Smooth muscle cell (in vitro differentiated cells): ENCODE measurements around the gene STX18. TPM values are rescaled to one million over a fixed set of nuclear protein-coding genes. Genes with fewer than 3 reads are reported as not detected.
A peak's percentile ranks its signal among the peaks of the same experiment; 100 is the strongest.

Experiments
- DNase-seq: peaks from one replicate; lab custom pipeline; 2025; ENCODE audit not compliant: unreplicated experiment; lab: John Stamatoyannopoulos, UW
- H2AFZ ChIP-seq: fragments of 200-600 bp; sonication (generic); 2 replicates; pipeline ENCODE4 v1.6.0; 2016; ENCODE audit warnings: antibody characterized with exemption, low read depth, mild to moderate bottlenecking
- H3F3A ChIP-seq: fragments of 200-600 bp; sonication (generic); 2 replicates; pipeline ENCODE4 v1.6.0; 2017; ENCODE audit warnings: antibody characterized with exemption, low read depth
- H3K27ac ChIP-seq: fragments of 200-600 bp; sonication (generic); 2 replicates; pipeline ENCODE4 v1.5.1; 2016; ENCODE audit warnings: low read depth, mild to moderate bottlenecking
- H3K27me3 ChIP-seq: fragments of 200-600 bp; sonication (generic); 2 replicates; pipeline ENCODE4 v1.6.1; 2016; ENCODE audit warnings: low read depth, mild to moderate bottlenecking
- H3K36me3 ChIP-seq: fragments of 200-600 bp; sonication (generic); 2 replicates; pipeline ENCODE4 v1.5.1; 2016; ENCODE audit warnings: low read depth
- H3K4me1 ChIP-seq: fragments of 200-600 bp; sonication (generic); 2 replicates; pipeline ENCODE4 v1.5.1; 2016; ENCODE audit warnings: low read depth
- H3K4me2 ChIP-seq: fragments of 200-600 bp; sonication (generic); 2 replicates; pipeline ENCODE4 v1.6.0; 2016; ENCODE audit warnings: mild to moderate bottlenecking
- H3K4me3 ChIP-seq: fragments of 200-600 bp; sonication (generic); 2 replicates; pipeline ENCODE4 v1.5.1; 2016; ENCODE audit warnings: mild to moderate bottlenecking
- H3K79me2 ChIP-seq: fragments of 200-600 bp; sonication (generic); 2 replicates; pipeline ENCODE4 v1.6.0; 2016; ENCODE audit warnings: low read depth, mild to moderate bottlenecking
- H3K9ac ChIP-seq: fragments of 200-600 bp; sonication (generic); 2 replicates; pipeline ENCODE4 v1.6.0; 2016; ENCODE audit warnings: low read depth
- H3K9me3 ChIP-seq: fragments of 200-600 bp; sonication (generic); replicated peaks from 2 replicates; pipeline ENCODE4 v1.5.1; 2016; ENCODE audit warnings: low read depth
- H4K20me1 ChIP-seq: fragments of 200-600 bp; sonication (generic); 2 replicates; pipeline ENCODE4 v1.6.0; 2016; ENCODE audit warnings: low read depth
- WGBS: methylation state at CpG from one replicate; pipeline ENCODE4 v1.1.7; 2016; ENCODE audit warnings: low lambda C conversion rate; 5-methylcytosine and 5-hydroxymethylcytosine counted together
- polyA plus RNA-seq: library from polyadenylated mRNA; unstranded; fragments of >200 nt; fragmentation: Nextera tagmentation; extraction: Ambion mirVana; gene quantifications from 2 replicates; pipeline ENCODE4 v1.2.1, GENCODE V29; 2016
- total RNA-seq: library from RNA; depleted of rRNA; stranded (reverse); fragments of >200 nt; gene quantifications from 2 replicates; pipeline ENCODE4 v1.2.3, GENCODE V29; 2014
- TF ChIP-seq, protein P1 (sequence below): fragments of 200-600 bp; sonication (generic); IDR thresholded peaks from 2 replicates; pipeline ENCODE4 v1.5.1; 2017; ENCODE audit warnings: borderline replicate concordance, mild to moderate bottlenecking, antibody characterized with exemption; ENCODE audit not compliant: insufficient read depth, poor library complexity, severe bottlenecking

Gene STX18
- total and polyA plus RNA-seq, 2 experiments from 2014 or later, result 17.7 to 23.3 TPM

DNA sequence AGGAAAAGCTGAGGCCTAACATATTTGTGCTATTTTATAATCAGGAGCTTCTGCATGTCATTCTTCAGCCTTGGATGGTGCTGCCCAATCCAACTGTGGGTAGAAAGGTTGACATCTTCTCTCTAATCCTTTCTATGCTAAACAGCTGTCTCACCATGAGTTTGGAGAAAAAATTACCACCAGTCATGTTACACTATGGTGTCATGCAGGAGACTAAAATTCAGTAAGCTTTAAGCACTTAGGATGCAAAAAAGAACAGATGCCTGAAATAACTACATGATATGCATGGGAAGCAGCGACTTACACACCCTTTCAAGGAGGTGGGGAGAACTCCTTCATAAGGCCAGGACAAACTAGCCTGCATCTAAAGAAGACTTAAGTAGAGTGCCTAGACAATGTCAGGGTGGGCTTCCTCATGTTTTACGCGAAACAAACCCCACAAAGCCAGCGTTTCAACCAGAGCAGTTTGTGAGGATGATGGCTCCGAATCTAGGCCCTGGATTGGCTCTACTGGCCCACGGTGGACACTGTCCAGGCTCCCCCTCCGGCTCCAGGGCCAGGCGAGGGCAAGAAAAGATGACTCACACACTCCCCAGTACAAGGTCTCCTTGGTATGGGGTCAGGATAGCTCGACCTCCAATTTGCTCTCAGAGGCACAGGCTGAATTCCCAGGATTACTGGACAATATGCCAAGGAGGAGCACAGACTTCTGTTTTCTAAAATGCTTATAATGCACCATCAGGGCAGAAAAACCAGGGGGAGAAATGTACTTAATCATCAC lies 45.1 kb downstream of the STX18 start:
- H3K79me2 ChIP-seq, result peaks cover 18% of the 10 kb centered on the region
- DNase-seq, result no peak
- no peak overlapping the region for H3K4me2 ChIP-seq
- H3K9ac ChIP-seq, result no peak overlapping the region
- WGBS, result 53% methylated on average over 9 of the region's 9 CpGs
- H3K36me3 ChIP-seq, result no peaks in the 10 kb centered on the region
- H4K20me1 ChIP-seq, result peaks cover 92% of the 10 kb centered on the region
- H3K4me1 ChIP-seq, result peaks cover 4% of the 10 kb centered on the region
- no peaks in the 10 kb centered on the region for H3K27me3 ChIP-seq
- H3K4me3 ChIP-seq, result no peak overlapping the region
- no peaks in the 10 kb centered on the region for H3F3A ChIP-seq
- H2AFZ ChIP-seq, result no peak overlapping the region
- TF ChIP-seq, protein P1, sequence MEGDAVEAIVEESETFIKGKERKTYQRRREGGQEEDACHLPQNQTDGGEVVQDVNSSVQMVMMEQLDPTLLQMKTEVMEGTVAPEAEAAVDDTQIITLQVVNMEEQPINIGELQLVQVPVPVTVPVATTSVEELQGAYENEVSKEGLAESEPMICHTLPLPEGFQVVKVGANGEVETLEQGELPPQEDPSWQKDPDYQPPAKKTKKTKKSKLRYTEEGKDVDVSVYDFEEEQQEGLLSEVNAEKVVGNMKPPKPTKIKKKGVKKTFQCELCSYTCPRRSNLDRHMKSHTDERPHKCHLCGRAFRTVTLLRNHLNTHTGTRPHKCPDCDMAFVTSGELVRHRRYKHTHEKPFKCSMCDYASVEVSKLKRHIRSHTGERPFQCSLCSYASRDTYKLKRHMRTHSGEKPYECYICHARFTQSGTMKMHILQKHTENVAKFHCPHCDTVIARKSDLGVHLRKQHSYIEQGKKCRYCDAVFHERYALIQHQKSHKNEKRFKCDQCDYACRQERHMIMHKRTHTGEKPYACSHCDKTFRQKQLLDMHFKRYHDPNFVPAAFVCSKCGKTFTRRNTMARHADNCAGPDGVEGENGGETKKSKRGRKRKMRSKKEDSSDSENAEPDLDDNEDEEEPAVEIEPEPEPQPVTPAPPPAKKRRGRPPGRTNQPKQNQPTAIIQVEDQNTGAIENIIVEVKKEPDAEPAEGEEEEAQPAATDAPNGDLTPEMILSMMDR, result no peak
- H3K9me3 ChIP-seq, result no peaks in the 10 kb centered on the region
- H3K27ac ChIP-seq, result no peak overlapping the region

DNA sequence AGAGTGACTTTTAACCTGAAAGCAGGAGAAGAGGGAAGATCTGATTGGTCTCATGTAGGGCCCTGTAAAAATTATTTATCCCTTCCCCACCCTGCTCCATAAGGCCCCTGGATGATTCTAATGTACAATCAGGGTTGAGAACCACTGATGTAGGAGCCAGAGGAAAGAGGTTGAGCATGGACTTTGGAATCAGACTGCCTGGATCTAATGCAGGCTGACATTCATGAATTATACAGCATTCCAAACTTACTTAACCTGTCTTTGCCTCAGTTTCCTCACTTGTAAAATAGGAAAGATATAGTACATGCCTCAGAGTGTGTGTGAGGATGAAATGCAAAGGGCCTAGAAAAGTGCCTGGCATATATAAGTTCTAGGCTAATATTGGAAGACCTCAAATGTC lies 47.0 kb downstream of the STX18 start:
- H3K4me2 ChIP-seq, result no peak overlapping the region
- H3K27me3 ChIP-seq, result no peaks in the 10 kb centered on the region
- no peaks in the 10 kb centered on the region for H3K9me3 ChIP-seq
- H3K4me1 ChIP-seq, result peaks cover 4% of the 10 kb centered on the region
- no peak overlapping the region for H3K27ac ChIP-seq
- H3K4me3 ChIP-seq, result no peak overlapping the region
- no peak for DNase-seq
- peaks cover 15% of the 10 kb centered on the region for H3K79me2 ChIP-seq
- H3F3A ChIP-seq, result no peaks in the 10 kb centered on the region
- H3K36me3 ChIP-seq, result no peaks in the 10 kb centered on the region
- H3K9ac ChIP-seq, result no peak overlapping the region
- TF ChIP-seq, protein P1, result no peak
- H4K20me1 ChIP-seq, result peaks cover 79% of the 10 kb centered on the region
- H2AFZ ChIP-seq, result no peak overlapping the region

DNA sequence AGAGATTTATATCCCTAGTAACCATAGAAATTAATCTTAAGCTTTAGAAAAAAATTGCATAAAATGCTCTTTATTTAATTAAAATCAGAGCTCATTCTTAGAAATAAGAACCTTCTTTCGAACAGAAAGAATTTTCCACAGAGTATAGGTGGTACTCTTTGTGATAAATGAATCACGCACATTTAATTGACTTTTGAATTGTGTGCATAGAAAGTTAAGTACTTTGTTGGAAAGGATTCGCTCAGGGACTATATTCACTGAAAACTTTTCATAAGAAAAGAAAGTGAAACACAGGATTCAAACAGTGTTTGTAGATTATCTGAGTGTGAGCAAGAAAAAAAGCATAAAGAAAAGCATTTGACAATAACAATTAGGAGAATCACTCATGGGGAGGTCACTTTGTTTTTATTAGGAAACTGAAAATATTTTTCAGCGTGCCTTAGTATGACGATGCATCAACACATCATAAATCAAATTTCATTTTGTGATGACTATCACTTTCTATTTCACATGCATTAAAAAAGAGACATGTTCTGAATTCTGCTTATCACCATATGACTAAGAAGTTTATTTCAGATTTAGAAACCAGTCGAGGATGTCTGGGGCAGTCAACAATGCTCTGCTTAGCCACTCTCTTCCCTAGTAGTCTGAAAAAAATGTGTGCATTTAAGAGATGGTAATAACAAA lies 49.5 kb downstream of the STX18 start:
- no peak for DNase-seq
- Histone ChIP-seq H3K27me3 (no peaks in the 10 kb centered on the region), H3K4me3 (peak overlapping the region; percentile 20), H3K36me3 (no peaks in the 10 kb centered on the region), H3K4me2 (peak overlapping the region; percentile 34), H3K27ac (peak overlapping the region; percentile 16), H4K20me1 (peaks cover 76% of the 10 kb centered on the region), H3K9me3 (no peaks in the 10 kb centered on the region), H3K79me2 (peaks cover 24% of the 10 kb centered on the region), H3F3A (peaks cover 6% of the 10 kb centered on the region), H3K4me1 (peaks cover 4% of the 10 kb centered on the region), H2AFZ (no peak overlapping the region), H3K9ac (no peak overlapping the region)
- TF ChIP-seq, protein P1, result no peak
- 64% methylated on average over 6 of the region's 6 CpGs for WGBS
